Fibroblast of lung (primary cell): Measurements from ENCODE around the gene KCTD3. TPM values are rescaled to one million over a fixed set of nuclear protein-coding genes. Genes with fewer than 3 reads are reported as not detected.

Experiments
- DNase-seq, 2 donors: peaks; one replicate each; pipeline versions ENCODE4 v3.0.0 to v3.0.0-alpha.2; 2010; ENCODE audit warnings: low read depth in 2 of 2
- H2AFZ ChIP-seq: 2 replicates; pipeline ENCODE4 v1.5.1; 2012; ENCODE audit warnings: low read length, control low read depth, inconsistent platforms
- H3K27ac ChIP-seq: 2 replicates; pipeline ENCODE4 v1.5.1; 2011; ENCODE audit warnings: low read length, control low read depth; ENCODE audit not compliant: insufficient read depth
- H3K27me3 ChIP-seq: 2 replicates; pipeline ENCODE4 v1.5.1; 2011; ENCODE audit warnings: mild to moderate bottlenecking, low read length; ENCODE audit not compliant: control insufficient read depth, insufficient read depth
- H3K36me3 ChIP-seq: 2 replicates; pipeline ENCODE4 v1.5.1; 2011; ENCODE audit warnings: low read length; ENCODE audit not compliant: control insufficient read depth, insufficient read depth
- H3K4me1 ChIP-seq: 2 replicates; pipeline ENCODE4 v1.5.1; 2011; ENCODE audit warnings: low read length; ENCODE audit not compliant: control insufficient read depth, insufficient read depth; ENCODE audit errors: extremely low read depth
- H3K4me2 ChIP-seq: 2 replicates; pipeline ENCODE4 v1.5.1; 2011; ENCODE audit warnings: low read length, control low read depth; ENCODE audit not compliant: insufficient read depth; ENCODE audit errors: extremely low read depth
- H3K4me3 ChIP-seq, 4 experiments: fragments of 200-600 bp in 1 of 4; sonication (generic) in 1 of 4; replicated peaks in 1 of 4; 2 replicates each; pipeline ENCODE4 v1.5.1; 2011 to 2016; ENCODE audit warnings: low read length in 4 of 4, low read depth in 3 of 4, mild to moderate bottlenecking in 3 of 4, control low read depth in 2 of 4, inconsistent platforms in 1 of 4, mixed read lengths in 1 of 4; ENCODE audit not compliant: insufficient read depth in 1 of 4; ENCODE audit errors: control extremely low read depth in 1 of 4
- H3K79me2 ChIP-seq: 2 replicates; pipeline ENCODE4 v1.5.1; 2012; ENCODE audit warnings: mild to moderate bottlenecking, low read length, inconsistent platforms; ENCODE audit not compliant: control insufficient read depth, insufficient read depth
- H3K9ac ChIP-seq: 2 replicates; pipeline ENCODE4 v1.5.1; 2011; ENCODE audit warnings: mild to moderate bottlenecking, low read length, control low read depth; ENCODE audit not compliant: insufficient read depth
- H3K9me3 ChIP-seq: 2 replicates; pipeline ENCODE4 v1.5.1; 2012; ENCODE audit warnings: low read depth, low read length; ENCODE audit not compliant: control insufficient read depth, insufficient read depth
- H4K20me1 ChIP-seq: 2 replicates; pipeline ENCODE4 v1.5.1; 2011; ENCODE audit warnings: low read length; ENCODE audit not compliant: control insufficient read depth, insufficient read depth; ENCODE audit errors: extremely low read depth
- CTCF ChIP-seq, 2 donors: IDR thresholded peaks in 1 of 2; conservative IDR thresholded peaks in 1 of 2; 1 replicate in 1 of 2; 2 replicates in 1 of 2; pipeline ENCODE4 v1.5.1; 2011 to 2012; ENCODE audit warnings: low read length in 2 of 2, control low read depth in 1 of 2, inconsistent platforms in 1 of 2, low read depth in 1 of 2, mild to moderate bottlenecking in 1 of 2
- EZH2 ChIP-seq: IDR thresholded peaks from 2 replicates; pipeline ENCODE4 v1.5.1; 2012; ENCODE audit warnings: low read length, control low read depth, mild to moderate bottlenecking; ENCODE audit errors: missing control alignments
- polyA plus RNA-seq, 2 donors: library from polyadenylated mRNA; depleted of rRNA in 1 of 2; stranded (reverse) in 1 of 2; unstranded in 1 of 2; fragments of >200 nt; gene quantifications; 2 replicates each; pipeline ENCODE4 v1.2.1, GENCODE V29; 2011 to 2012; ENCODE audit warnings: missing spikeins in 1 of 2
- total RNA-seq: library from RNA; depleted of rRNA; stranded (reverse); fragments of >200 nt; gene quantifications from 2 replicates; pipeline ENCODE4 v1.2.1, GENCODE V29; 2014

KCTD3 gene
- total and polyA plus RNA-seq, 2 donors (not counting 1 experiment from before 2014, with no cell fraction given) = 65.5 to 76.0 TPM

- H3K27ac ChIP-seq = no peak overlapping the region
- peak in 1 of 2 donors; percentile 54 for DNase-seq
- H4K20me1 ChIP-seq = no peaks in the 10 kb centered on the region
- H3K9ac ChIP-seq = no peak overlapping the region
- no peak overlapping the region for H3K4me3 ChIP-seq
- no peaks in the 10 kb centered on the region for H3K9me3 ChIP-seq
- no peak overlapping the region for H2AFZ ChIP-seq
- H3K27me3 ChIP-seq = no peaks in the 10 kb centered on the region
- H3K4me1 ChIP-seq = peaks cover 2% of the 10 kb centered on the region
- H3K4me2 ChIP-seq = no peak overlapping the region
- no peaks in the 10 kb centered on the region for H3K79me2 ChIP-seq
- H3K36me3 ChIP-seq = peaks cover 2% of the 10 kb centered on the region
- TF ChIP-seq CTCF (conservative IDR thresholded peaks at IDR 0.05 in 1 of 2, IDR thresholded peaks at IDR 0.05 in 1 of 2; ENCODE audit: low read depth in 1 of 2, low read length in 2 of 2) (no peak), EZH2 (no peak)
Measured at GRCh38 chr1:215606564-215607168, 39.6 kb downstream of the KCTD3 start.

- no peak overlapping the region for H3K9ac ChIP-seq
- H3K27me3 ChIP-seq = no peaks in the 10 kb centered on the region
- no peaks in the 10 kb centered on the region for H3K79me2 ChIP-seq
- no peak overlapping the region for H3K4me2 ChIP-seq
- no peaks in the 10 kb centered on the region for H4K20me1 ChIP-seq
- H3K4me1 ChIP-seq = peaks cover 2% of the 10 kb centered on the region
- H3K36me3 ChIP-seq = peaks cover 2% of the 10 kb centered on the region
- no peaks in the 10 kb centered on the region for H3K9me3 ChIP-seq
- no peak overlapping the region for H3K27ac ChIP-seq
- no peak for DNase-seq
- no peak for TF ChIP-seq CTCF (conservative IDR thresholded peaks at IDR 0.05 in 1 of 2, IDR thresholded peaks at IDR 0.05 in 1 of 2; ENCODE audit: low read depth in 1 of 2, low read length in 2 of 2)
- no peak for TF ChIP-seq EZH2
- H3K4me3 ChIP-seq = no peak overlapping the region
- no peak overlapping the region for H2AFZ ChIP-seq
Measured at GRCh38 chr1:215607412-215607811, 40.3 kb downstream of the KCTD3 start.

- no peak overlapping the region for H3K4me2 ChIP-seq
- no peaks in the 10 kb centered on the region for H3K4me1 ChIP-seq
- no peaks in the 10 kb centered on the region for H3K9me3 ChIP-seq
- TF ChIP-seq EZH2 (no peak), CTCF (conservative IDR thresholded peaks at IDR 0.05 in 1 of 2, IDR thresholded peaks at IDR 0.05 in 1 of 2; ENCODE audit: low read depth in 1 of 2, low read length in 2 of 2) (no peak)
- H3K36me3 ChIP-seq = peaks cover 2% of the 10 kb centered on the region
- peaks cover 2% of the 10 kb centered on the region for H3K79me2 ChIP-seq
- no peak overlapping the region for H3K27ac ChIP-seq
- no peak overlapping the region for H3K9ac ChIP-seq
- no peaks in the 10 kb centered on the region for H4K20me1 ChIP-seq
- H3K4me3 ChIP-seq = no peak overlapping the region
- H3K27me3 ChIP-seq = no peaks in the 10 kb centered on the region
- H2AFZ ChIP-seq = no peak overlapping the region
- no peak for DNase-seq
Measured at GRCh38 chr1:215608646-215609045, 41.5 kb downstream of the KCTD3 start.
